ENCODE results near the gene USP47. TPM values are rescaled to one million over a fixed set of nuclear protein-coding genes. Genes with fewer than 3 reads are reported as not detected.

The USP47 gene
- total and polyA plus RNA-seq, 9 of the 15 experiments (the other 6 are each of a cell fraction or from before 2014, with no cell fraction given): 13.1 to 63.6 (median 34.7) TPM

DNA sequence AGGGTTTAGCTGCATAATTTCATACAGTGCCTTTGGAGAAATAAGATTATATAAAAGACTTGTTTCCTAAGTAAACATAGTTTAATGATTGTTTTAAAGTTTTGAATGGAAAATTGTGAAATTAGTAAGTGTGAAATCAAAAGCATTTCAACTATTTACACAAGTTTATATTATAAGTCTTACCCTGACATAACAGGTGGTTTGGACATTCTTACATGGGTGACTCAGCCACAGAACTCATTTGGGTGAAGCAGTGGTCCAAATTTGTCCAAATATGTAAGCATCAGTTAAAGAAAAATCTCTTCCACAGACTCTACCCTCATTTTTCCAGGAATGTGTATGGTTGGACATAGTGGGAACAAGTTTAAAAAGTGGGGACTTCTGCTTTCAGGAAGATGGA is 68.0 kb downstream of the USP47 start (continued):
- no peak for TF ChIP-seq ZNF407 (IDR thresholded peaks at IDR 0.05; ENCODE audit: low read depth)
- TF ChIP-seq HIVEP1 (CRISPR knock-in tag; IDR thresholded peaks at IDR 0.05): no peak
- TF ChIP-seq, protein P1, sequence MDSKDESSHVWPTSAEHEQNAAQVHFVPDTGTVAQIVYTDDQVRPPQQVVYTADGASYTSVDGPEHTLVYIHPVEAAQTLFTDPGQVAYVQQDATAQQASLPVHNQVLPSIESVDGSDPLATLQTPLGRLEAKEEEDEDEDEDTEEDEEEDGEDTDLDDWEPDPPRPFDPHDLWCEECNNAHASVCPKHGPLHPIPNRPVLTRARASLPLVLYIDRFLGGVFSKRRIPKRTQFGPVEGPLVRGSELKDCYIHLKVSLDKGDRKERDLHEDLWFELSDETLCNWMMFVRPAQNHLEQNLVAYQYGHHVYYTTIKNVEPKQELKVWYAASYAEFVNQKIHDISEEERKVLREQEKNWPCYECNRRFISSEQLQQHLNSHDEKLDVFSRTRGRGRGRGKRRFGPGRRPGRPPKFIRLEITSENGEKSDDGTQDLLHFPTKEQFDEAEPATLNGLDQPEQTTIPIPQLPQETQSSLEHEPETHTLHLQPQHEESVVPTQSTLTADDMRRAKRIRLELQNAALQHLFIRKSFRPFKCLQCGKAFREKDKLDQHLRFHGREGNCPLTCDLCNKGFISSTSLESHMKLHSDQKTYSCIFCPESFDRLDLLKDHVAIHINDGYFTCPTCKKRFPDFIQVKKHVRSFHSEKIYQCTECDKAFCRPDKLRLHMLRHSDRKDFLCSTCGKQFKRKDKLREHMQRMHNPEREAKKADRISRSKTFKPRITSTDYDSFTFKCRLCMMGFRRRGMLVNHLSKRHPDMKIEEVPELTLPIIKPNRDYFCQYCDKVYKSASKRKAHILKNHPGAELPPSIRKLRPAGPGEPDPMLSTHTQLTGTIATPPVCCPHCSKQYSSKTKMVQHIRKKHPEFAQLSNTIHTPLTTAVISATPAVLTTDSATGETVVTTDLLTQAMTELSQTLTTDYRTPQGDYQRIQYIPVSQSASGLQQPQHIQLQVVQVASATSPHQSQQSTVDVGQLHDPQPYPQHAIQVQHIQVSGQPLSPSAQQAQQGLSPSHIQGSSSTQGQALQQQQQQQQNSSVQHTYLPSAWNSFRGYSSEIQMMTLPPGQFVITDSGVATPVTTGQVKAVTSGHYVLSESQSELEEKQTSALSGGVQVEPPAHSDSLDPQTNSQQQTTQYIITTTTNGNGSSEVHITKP (IDR thresholded peaks at IDR 0.05; ENCODE audit: partially characterized antibody): no peak
